ENCODE data around the gene KIFC1. TPM values are rescaled to one million over a fixed set of nuclear protein-coding genes. Genes with fewer than 3 reads are reported as not detected.

KIFC1 gene
- total and polyA plus RNA-seq, 9 of the 15 experiments (the other 6 are each of a cell fraction or from before 2014, with no cell fraction given): 1.3 to 95.2 (median 76.9) TPM

DNA sequence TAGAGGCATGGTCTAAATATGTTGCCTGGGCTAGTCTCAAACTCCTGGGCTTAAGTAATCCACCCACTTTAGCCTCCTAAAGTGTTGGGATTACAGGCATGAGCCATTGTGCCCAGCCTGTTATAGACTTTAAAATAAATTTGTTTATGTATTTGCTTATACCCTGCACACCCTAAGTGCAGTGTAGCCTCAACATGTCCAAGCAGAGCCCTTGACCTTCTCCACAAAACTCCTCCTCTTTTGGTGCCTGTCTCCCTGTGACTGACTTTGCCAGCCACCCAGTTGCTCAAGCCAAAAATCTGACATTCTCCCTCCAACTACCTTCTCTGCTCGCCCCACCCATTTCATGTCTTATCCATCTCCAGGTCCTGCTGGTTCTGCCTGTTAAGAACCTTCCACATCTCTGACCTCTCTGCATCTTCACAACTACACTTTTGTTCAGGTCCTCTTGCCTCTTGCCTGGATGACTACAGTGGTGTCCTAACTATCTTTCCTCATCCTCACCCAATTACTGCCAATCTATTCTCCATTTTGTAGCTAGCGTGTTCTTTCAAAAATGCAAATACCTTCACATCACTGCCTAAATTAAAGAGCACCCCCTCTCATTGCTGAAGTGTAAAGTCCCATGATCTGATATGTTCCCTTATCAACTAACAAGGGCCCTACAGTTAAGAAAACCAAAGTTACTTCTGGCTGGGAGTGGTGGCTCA lies 11.2 kb upstream of the KIFC1 start (continued):
- TF ChIP-seq BCLAF1 (IDR thresholded peaks at IDR 0.05; ENCODE audit: borderline replicate concordance in 1 of 2, control insufficient read depth in 1 of 2, low read depth in 2 of 2, low read length in 1 of 2) (no peak), FOXK2 (conservative IDR thresholded peaks at IDR 0.05 in 1 of 2, IDR thresholded peaks at IDR 0.05 in 1 of 2; ENCODE audit: low read depth in 2 of 2) (peak in 1 of 2 experiments; percentile 76; a peak in 2 of 4 replicates), SRSF9 (IDR thresholded peaks at IDR 0.05; ENCODE audit: borderline replicate concordance, low read depth, low read length) (no peak), EGR1 (conservative IDR thresholded peaks at IDR 0.05) (no peak), EP400 (IDR thresholded peaks at IDR 0.05) (no peak; the same call in 1 of the 2 replicates), SMARCA4 (IDR thresholded peaks at IDR 0.05) (0 out of 2 replicates have a peak, but pooled peaks have one; percentile 58), FOSL1 (tag; conservative IDR thresholded peaks at IDR 0.05) (0 out of 2 replicates have a peak, but pooled peaks have one; percentile 35), BRF1 (IDR thresholded peaks at IDR 0.05; ENCODE audit: borderline replicate concordance, extremely low read depth, insufficient read length) (no peak), GABPB2 (CRISPR knock-in tag; conservative IDR thresholded peaks at IDR 0.05) (no peak), ESRRA (IDR thresholded peaks at IDR 0.05; ENCODE audit: borderline replicate concordance, low read depth) (peak; percentile 53; the same call in 1 of the 2 replicates), CEBPB (tag; IDR thresholded peaks at IDR 0.05) (peak; percentile 11; the same call in 1 of the 2 replicates), HDAC1 (IDR thresholded peaks at IDR 0.05) (peak in 1 of 2 experiments; percentile 43; a peak in 1 of 4 replicates), GATA2 (CRISPR knock-in tag; IDR thresholded peaks at IDR 0.05) (peak; percentile 48; the same call in 1 of the 2 replicates), ARNT (IDR thresholded peaks at IDR 0.05) (peak in 1 of 2 experiments; percentile 45; a peak in 1 of 4 replicates)
- TF ChIP-seq, protein P1, sequence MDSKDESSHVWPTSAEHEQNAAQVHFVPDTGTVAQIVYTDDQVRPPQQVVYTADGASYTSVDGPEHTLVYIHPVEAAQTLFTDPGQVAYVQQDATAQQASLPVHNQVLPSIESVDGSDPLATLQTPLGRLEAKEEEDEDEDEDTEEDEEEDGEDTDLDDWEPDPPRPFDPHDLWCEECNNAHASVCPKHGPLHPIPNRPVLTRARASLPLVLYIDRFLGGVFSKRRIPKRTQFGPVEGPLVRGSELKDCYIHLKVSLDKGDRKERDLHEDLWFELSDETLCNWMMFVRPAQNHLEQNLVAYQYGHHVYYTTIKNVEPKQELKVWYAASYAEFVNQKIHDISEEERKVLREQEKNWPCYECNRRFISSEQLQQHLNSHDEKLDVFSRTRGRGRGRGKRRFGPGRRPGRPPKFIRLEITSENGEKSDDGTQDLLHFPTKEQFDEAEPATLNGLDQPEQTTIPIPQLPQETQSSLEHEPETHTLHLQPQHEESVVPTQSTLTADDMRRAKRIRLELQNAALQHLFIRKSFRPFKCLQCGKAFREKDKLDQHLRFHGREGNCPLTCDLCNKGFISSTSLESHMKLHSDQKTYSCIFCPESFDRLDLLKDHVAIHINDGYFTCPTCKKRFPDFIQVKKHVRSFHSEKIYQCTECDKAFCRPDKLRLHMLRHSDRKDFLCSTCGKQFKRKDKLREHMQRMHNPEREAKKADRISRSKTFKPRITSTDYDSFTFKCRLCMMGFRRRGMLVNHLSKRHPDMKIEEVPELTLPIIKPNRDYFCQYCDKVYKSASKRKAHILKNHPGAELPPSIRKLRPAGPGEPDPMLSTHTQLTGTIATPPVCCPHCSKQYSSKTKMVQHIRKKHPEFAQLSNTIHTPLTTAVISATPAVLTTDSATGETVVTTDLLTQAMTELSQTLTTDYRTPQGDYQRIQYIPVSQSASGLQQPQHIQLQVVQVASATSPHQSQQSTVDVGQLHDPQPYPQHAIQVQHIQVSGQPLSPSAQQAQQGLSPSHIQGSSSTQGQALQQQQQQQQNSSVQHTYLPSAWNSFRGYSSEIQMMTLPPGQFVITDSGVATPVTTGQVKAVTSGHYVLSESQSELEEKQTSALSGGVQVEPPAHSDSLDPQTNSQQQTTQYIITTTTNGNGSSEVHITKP (IDR thresholded peaks at IDR 0.05; ENCODE audit: partially characterized antibody): peak; percentile 96
